Daoy (cell line): ENCODE measurements around the gene HSF2BP. TPM values are rescaled to one million over a fixed set of nuclear protein-coding genes. Genes with fewer than 3 reads are reported as not detected.

ENCODE experiments used
- total RNA-seq: library from RNA; depleted of rRNA; stranded (reverse); fragments of >200 nt; shearing (Covaris generic); gene quantifications from 2 replicates; pipeline ENCODE4 v1.2.3, GENCODE V29; 2014; rRNA removed

Gene HSF2BP
- total RNA-seq, 1 experiment from 2014 or later = 2.7 TPM

Other genes with a start within 250 kb of the HSF2BP start
- 0.12 and 1.8 TPM in 2 replicates for gene SIK1, start 232.4 kb downstream of the HSF2BP start, total RNA-seq
- gene RRP1B, start 72 bp upstream of the HSF2BP start, total RNA-seq = 45.9 and 46.7 TPM in 2 replicates
- 60.2 and 104 TPM in 2 replicates for gene PDXK, start 59.6 kb upstream of the HSF2BP start, total RNA-seq
- gene CSTB, start 116.8 kb upstream of the HSF2BP start, total RNA-seq = 14.3 and 15.2 TPM in 2 replicates
- gene RRP1, start 130.1 kb upstream of the HSF2BP start, total RNA-seq = 52.1 and 56.5 TPM in 2 replicates
- gene AGPAT3, start 205.7 kb upstream of the HSF2BP start, total RNA-seq = 39.3 and 43.3 TPM in 2 replicates